ENCODE measurements around the gene CNTNAP5.

GRCh38 chr2:124542932-124543640, 518.0 kb downstream of the CNTNAP5 start:
- no peak for TF ChIP-seq CTCF (IDR thresholded peaks at IDR 0.05)
- TF ChIP-seq EZH2phosphoT487 (IDR thresholded peaks at IDR 0.05) = no peak
- TF ChIP-seq EZH2 (IDR thresholded peaks at IDR 0.05) = no peak
